CD4-positive, alpha-beta T cell treated with Interferon alpha-2 for 1 hour (primary cell): ENCODE results near the gene MEIS1.

Source experiments
- DNase-seq, 2 donors: peaks; one replicate each; pipeline ENCODE4 v3.0.0-alpha.2; 2020 to 2022

MEIS1 gene

DNA sequence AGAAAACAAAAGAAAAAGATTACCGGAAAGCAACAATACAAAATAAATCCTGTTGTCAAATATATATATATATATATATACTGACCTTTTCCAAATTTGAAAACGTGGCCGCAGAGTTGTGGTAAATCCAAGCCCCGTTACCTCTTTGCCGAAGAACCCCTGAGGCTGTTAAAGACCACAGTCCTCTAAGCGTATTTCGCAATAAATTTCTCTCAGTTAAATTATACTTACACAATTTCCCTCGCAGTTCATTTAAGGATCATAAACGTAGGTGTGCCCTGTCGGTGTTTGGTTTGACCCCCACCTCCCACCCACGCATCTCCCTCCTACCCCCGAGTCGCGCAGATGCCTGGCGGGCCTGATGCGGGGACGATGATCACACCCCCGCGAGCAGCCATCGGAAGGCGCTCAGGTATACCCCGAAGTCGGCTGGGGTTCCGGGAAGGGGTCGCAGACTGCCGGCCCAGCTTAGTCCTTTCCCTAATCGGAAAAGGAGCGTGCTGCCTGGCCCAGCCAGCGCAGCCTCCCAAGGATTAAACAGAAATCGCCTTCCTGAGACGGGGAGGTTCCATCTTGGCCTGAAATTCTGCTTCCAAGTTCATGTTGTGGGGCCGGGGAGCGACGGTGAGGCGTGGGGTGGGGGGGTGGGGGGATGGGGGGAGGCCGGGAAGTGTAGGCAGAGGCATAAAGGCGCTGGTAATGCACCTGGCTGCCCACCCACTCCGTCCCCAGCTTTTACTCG, 2.9 kb upstream of the MEIS1 start:
- no peak for DNase-seq

DNA sequence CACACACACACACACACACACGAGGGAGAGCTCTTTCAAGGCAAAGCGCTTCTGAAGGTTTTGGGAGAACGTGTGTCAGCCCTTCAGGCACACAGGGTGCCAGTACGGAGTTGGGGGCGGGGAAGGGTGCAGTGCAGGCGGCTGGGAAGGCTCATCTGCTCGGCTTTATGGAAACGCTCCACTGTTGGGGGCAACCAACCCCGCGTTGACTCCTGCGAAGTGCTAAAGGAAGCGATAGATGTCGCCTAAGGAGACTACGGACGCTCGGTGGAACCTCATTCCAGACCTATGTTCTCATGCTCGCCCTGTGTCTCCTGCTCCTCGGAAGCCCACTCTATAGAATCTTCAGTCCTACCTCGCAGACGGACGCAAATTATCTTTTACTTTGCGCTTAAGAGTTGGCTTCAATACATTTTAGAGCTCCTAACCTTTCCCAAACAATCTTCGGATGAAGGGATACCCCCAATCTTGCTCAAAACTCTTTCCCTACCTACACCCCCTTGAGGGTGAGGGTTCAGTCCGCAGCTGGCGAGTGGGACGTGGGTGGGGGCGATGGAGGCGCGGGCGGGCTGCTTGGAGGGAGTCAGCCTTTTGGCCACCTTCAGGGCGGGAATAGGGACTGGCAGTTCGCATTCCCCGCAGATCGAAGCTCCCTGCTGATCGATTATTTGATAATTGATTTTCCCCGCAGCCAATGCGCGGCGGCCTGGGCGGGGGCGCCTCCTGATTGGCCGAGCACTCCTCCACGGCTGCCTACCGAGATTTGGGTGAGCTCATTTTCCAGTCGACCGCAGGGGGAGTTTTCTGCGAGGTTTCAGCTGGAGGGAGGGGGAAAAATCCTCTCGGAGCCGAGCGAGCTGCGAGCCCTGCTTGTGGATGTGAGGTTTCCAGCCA, 1.9 kb upstream of the MEIS1 start:
- peak; percentile 18 to 33 for DNase-seq

DNA sequence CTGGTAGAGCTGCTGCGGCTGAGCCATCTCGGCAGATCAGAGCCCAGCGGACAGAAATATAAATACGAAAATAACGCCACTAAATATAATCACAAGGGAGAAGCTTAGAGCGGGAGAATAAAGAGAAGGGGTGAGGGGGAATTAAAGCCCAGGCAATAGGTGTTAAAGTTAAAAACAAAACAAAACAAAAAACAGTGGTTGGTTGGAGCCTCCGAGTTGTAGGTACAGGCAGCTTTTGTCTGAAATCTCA, 1.3 kb upstream of the MEIS1 start:
- no peak for DNase-seq

DNA sequence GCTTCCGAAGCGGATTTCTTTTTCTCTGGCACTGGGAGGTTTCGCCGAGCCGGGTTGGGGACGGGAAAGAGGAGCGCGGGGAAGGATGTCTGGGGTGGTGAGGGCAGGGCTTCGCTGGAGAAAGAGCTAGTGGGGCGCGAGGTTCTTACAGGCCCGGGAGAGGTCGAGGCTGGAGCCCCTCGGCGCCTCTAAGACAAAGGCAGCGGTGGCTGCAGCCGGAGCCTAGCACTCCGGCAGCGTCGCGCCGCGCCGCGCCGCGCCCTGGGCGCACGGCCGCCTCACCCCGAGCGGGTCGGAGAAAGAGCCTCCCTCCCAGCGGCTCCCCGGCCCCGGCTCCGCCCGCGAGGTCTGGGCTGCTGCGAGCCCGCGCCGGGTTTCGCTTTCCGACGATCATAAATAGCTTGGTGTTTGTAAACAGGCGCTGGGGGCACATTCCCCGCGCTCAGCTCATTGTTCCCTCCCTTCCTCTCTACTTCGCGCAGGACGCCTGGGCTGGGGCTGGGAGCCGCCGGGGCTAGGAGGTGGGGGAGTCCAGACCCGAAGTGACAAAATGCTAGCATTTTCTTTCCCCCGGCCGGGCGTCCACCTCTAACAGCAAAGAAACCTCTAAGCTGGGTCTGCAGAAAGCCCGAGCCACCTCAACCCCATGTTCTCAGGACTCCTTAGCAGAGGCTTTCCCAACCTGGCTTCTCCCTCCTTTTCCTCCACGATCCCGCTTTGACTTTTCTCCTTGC, 813 bp upstream of the MEIS1 start:
- DNase-seq, result no peak

DNA sequence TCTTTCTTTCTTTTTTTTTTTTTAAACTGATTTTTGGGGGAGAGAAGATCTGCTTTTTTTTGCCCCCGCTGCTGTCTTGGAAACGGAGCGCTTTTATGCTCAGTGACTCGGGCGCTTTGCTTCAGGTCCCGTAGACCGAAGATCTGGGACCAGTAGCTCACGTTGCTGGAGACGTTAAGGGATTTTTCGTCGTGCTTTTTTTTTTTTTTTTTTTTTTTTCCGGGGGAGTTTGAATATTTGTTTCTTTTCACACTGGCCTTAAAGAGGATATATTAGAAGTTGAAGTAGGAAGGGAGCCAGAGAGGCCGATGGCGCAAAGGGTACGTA, 587 bp downstream of the MEIS1 start:
- DNase-seq, result no peak

DNA sequence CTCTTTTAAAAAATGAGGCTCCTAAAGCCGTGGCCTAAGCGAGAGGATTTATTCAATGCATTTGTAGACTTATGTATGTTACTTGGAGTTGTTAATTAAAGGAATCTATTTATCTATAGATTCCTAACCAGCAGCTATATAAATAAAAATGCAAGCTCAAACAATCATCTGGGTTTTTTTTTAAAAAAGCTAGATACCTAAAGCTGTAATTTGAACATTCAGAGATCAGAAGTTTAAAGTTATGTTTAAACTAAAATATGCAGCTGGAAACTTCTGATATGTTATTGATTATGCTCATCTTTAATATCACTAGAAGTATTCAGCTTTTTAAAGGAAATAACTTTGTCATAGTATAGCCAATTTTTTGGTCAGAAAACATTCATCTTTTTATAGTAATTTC, 1.0 kb downstream of the MEIS1 start:
- no peak for DNase-seq

DNA sequence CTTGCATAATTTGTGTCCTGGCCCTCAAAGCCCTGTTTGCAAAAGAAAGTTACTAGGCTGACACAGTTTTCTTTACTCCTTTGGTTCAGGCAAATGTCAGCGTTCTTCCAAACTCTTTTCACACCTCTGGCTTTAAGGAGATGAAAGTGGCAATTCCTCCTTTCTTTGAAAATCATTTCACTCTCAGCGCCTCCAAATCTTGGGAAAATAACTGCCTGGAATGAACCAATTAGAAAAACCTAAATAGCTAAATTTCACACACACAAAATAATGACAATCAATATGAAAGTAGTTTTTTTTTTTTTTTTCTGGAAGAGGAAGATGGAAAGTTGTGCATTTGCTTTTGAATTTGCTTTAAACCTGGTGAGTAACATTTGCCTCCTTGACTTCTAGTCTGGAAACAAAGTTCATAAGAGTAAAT, 1.7 kb downstream of the MEIS1 start:
- no peak for DNase-seq

DNA sequence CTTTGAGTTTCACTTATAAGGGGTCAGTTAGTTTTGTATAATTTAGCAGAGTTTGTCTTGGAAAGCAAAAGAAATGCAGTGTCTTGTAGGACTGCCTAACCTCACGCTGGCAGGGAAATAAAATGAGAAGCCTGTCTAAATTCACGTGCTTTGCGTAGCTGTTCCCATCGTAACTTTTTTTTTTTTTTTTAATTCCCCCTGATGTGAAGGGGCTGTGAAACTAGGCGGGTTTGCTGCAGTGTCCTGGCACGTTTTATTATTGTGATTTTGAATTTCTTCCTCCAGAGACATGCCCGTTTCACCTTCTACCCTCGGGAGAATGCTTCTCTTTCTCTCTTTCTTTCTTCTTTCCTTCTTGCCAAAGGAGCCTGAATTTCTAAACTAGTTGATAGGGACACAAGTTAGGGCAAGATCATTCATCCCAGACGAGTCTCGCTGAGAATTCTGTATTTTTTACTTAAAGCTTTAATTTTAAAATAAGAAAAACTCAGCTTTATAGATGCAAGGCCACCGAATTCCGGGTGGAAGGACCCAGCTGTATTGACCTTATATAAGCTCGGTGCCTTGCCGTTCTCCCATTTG, 2.3 kb downstream of the MEIS1 start:
- DNase-seq, result no peak

DNA sequence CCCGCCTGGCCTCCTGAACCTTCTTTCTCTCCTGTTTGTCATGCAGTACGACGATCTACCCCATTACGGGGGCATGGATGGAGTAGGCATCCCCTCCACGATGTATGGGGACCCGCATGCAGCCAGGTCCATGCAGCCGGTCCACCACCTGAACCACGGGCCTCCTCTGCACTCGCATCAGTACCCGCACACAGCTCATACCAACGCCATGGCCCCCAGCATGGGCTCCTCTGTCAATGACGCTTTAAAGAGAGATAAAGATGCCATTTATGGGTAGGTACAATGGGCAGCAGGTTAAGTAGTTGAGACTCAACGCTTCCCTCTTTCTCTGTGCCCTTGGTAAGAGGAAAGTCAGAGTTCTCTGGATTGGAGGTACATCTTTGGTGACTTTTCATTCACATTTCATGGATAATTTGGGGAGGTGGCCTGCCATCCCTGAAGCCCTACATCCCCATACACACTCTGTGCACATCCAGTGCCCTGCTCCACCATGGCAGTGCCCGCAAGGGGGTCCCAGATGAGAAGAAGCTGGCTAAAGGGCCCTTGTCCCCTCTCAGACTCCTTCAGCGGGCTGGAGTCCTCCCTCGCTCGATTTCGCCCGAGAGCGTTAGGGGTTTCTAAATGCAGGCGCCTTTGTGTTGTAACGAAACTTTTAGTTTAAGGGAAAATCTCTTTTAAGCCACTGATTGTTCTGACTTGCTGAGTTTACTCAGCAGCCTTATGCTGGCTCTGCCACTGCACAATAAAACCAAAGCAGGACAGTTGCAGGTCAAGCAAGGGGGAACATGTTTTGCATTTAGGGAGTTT, 3.0 kb downstream of the MEIS1 start:
- DNase-seq, result no peak

DNA sequence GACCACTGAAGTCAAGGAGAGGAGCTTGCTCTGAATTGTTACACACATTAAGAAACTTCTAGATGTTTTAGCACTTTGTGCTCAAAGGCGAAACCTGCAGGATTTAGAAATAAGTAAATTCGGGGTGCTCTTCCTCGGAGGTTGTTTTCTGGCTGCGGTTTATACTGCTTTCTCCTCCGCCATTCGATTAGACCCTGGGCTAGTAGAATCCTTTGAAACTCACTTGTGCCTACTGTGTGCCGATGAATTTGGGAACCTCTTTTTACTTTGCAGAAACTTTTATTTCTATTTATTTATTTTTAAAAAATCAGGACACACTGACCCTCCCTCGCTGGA, 3.5 kb downstream of the MEIS1 start:
- DNase-seq, result no peak

DNA sequence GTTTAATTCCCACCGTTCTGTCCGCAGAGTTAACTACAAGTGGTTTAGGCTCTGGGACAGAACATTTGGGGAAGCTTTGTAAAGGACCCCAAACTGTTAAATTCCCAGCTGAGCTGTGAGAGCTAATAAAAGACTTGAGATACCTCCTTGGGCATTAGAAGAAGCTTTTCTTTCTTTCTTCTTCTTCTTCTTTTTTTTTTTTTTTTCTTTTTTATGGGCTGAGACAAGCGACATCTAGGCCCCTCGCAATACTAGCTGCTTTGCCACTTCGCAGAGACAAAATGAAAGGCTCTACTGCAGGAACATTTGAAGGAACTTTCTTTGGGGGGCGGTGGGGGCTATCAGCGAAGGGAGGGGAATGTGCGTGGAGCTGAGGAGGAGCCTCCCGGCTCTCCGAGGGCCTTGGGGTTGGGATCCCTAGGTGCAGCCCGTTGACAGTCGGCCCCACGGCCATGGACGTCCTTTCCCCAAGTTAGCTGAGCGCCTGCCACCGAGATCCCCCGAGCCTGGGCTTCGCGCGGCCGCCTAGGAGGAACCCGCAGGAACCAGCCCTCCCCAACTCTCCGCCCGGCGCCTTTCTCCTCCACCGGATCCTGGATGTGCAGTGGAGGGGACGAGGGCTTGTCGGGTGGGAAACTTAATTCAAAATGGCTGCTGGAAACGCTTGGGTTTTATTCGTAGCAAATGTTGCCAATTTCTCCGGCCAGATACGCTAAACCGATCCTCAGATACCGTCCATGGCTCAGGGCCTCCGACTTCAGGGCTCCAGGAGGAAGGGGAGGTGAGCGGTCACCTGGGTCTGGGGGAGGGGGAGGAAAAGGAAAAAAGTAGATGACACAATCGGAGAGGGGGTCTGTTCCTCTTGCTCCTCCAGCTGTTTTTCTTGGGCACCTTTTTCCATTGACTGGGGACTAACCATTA, 4.2 kb downstream of the MEIS1 start:
- DNase-seq, result no peak

DNA sequence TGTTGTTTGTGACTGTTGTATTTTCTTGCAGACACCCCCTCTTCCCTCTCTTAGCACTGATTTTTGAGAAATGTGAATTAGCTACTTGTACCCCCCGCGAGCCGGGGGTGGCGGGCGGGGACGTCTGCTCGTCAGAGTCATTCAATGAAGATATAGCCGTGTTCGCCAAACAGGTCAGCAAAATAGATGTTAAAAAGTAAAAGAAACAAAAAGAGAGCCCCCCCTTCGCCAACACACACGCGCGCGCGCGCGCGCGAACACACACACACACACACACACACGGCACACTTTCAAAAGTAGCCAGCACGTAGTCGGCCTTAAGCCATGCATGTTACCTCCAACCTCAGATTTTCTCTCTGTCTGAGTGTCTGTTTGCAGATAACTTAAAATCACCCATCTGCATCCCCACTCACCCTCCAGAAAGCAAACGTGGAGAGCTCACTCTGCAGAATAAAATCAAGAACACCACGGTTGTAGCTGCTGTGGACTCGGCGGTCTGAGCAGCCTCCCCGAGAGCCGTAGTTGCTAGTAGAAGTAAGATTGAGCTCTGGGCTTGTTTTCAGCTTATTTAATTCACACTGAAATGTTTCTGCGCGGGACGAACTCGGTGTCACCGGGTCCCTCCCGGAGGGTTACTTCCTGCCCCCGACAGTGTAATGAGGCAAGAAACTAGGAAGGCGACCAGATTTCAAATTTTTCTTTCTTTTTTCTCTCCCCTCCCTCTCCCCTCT, 5.1 kb downstream of the MEIS1 start:
- DNase-seq, result no peak

DNA sequence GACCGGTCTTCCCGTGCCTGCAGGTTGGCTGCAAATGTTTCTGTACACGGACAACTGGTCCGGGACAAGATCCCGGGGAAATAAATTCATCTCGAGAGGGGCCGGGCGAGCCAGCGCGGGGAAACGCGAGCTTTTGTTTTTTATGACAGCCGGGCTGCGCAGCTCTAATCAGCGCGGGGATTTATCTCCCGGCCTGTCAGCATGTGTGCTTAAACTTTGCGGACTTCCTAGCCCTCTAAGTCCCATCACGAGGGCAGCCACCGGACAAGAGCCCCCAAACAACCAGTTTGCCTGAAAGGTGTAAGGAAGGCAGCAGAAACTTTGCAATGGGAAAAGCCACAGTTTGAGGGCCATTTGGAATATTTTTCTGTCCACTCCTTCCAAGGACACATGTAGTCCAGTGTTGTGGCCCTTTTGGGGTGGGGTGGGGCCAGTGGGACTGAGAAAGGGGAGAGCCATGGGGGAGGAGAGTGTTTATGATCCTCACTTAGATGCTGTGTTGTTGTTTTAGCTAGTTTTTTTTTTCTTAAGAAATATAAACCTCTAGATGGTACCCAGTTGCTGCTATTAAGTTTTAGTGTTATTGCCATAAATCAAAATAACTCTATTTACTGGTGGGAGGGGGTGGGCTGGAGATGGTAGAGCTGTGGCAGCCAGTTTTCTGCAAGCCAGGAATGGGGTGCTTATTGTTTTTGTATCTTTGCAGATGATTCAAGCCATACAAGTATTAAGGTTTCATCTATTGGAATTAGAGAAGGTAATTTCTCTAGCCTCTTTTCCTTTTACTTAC, 6.0 kb downstream of the MEIS1 start:
- no peak for DNase-seq

DNA sequence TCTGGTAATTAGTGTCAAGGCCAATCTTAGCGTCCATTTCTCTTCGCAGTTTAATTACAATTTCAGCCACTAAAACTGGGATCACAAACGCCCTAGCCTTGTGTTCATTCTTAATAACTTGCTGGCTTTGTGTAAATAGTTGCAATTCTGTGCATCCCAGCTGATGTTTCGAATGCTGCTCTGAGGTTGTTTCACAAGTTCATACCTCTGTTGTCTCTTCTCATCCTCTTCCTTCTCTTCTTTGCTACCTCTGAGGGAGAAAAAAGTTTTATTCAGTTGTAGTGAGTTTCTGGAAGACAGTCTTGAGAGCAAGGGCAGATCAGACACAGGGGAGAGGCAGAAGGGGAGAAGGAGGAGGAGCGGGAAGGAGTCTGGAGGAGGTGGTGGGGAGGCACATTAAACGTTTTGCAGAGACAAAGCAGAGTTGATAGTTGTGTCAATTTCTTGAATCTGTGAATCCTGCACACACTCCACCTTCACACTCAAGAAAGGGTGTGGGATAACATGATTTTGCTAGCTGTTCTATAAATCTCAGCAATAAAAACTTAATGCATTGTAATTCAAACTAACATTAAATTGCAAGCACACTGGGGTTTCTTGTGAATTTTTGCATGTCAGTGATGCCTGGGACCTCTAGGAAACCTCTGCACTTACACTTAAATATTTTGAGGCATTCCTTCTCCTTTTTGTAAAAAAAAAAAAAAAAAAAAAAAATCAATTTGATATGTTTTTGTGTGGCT, 6.8 kb downstream of the MEIS1 start:
- no peak for DNase-seq

DNA sequence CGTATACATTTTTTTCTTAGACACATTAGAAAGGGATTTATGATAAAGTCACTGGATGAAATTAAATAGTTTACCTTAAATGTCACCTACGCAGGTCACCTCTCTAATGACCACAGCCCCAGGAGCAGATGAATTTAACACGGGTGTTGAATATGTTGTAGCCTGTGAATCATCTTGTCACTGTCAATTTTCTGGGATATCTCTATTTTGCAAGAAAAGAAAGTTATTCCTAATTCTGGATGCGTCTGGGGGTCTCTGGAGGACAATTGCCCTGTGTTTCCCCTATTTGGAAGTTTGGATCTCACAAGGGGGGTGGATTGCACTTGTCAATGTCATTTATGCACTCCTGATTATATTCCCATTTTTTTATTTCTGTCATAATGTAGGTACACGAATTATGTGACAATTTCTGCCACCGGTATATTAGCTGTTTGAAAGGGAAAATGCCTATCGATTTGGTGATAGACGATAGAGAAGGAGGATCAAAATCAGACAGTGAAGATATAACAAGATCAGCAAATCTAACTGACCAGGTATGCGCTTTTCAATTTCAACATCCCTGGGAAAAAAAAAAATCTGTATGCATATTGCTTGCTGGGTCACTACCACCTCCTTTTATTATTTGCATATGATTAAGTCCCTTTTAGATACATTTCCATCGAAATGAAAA, 7.7 kb downstream of the MEIS1 start:
- DNase-seq, result no peak

DNA sequence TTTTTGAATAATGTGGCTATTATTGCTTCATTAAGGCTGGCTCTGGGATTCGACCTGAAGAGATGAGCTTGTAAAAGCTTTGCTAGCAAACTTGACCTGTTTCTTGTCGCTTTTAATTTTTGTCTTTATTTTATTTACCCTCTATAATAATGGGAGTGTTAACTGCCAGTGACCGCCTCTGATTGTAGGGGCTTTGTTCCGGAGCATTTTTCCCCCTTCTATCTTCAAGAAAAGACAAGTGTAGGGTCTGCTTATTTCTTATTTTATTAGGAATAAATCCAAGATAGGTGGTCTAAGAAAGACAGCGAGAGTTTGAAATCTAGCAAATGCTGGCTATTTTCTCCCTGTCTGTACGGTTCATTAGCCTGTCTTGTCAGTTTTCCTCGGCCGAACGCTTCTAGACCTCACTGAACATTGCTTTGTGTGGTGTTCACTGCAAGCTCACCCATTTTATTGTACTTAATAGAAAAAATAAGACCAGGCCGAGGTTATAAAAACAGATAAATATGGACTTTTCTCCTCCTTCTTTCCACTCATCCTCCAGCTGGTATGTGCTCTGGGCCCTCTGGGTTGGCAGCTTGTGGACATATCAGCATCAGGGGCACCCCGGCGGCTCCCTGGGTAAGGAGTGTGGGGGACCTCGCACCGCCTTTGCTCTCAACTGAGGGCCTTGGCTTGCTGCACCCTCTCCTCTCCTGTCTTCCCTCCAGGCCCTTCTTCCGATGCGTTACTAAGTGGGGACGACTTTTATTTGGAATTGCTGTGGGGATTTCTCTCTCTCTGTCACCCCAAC, 8.5 kb downstream of the MEIS1 start:
- DNase-seq, result no peak

DNA sequence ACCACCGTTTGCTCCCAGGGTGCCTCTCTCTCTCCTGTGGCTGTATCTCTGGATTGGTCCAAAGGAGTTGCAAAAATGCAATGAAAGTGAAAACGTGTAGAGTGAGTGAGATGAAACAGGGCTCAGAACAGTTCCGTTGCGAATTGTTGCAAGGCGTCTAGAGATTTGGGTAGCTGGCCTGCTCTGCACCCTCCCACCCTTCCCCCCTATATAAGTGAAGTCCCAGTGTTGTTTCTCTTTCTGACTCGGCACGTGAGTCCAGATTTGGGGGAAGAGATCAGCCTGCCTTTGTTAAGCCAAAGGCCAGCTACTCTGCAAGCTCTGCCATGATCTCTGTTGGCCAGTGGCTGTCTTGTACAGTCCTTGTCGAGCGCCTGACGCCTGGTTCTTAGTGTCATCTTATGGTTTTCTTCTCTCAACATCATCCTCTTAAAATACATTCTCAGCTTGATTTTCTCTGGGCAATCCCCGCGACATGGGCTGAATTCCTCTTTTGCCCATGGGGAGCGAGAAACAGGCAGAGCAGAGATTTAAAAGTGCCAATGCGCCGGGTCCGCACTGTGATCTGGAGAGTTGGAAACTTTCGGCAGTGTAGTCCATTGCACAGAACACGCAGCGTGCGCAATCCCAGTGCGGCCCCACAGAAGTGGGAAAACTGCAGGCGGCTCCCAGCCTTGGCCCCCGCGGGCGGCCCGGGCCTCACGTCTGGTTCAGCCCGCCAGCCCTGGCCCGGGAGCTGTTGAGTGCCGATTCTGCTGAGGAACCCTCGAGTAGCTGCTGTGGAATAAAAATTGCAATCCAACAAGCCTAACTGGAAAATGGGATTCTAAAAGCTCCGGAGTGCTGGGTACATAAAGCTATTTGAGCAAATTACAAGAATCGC, 9.3 kb downstream of the MEIS1 start:
- DNase-seq, result no peak
